ENCODE data around the gene BACH2.

DNA sequence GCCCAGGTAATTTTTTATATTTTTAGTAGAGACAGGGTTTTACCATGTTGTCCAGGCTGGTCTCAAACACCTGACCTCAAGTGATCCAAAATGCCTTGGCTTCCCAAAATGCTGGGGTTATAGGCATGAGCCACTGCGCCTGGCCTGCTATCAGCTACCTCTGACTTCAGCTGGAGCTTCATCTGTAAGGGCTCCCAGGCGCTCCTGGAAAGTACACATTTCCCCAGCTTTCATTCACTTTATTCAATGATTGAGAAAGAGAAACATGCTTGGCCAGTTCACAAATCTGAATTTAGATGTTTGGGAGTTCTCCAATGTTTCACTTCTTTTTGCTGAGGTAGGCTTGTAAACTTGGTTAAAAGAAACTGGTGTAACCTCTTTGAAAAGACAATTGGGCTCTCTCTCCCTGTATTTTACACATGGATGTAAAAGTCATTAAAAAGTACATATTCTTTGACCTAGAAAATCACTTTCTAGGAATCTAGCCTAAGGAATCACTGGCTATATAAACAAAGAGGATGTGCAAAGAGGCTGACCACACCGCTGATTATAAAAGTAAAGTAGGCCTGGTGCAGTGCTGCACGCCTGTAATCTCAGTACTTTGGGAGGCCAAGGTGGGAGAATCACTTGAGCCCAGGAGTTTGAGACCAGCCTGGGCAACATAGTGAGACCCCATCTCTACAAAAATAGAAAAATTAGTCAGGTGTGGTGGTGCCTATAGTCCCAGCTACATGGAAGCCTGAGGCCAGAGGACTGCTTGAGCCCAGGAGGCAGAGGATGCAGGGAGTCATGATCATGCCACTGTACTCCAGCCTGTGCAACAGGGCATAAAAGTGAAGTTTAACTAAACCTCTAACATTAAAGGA is 128.9 kb downstream of the BACH2 start:
- TF ChIP-seq POLR2A (IDR thresholded peaks at IDR 0.05) = no peak
- TF ChIP-seq, protein P1, sequence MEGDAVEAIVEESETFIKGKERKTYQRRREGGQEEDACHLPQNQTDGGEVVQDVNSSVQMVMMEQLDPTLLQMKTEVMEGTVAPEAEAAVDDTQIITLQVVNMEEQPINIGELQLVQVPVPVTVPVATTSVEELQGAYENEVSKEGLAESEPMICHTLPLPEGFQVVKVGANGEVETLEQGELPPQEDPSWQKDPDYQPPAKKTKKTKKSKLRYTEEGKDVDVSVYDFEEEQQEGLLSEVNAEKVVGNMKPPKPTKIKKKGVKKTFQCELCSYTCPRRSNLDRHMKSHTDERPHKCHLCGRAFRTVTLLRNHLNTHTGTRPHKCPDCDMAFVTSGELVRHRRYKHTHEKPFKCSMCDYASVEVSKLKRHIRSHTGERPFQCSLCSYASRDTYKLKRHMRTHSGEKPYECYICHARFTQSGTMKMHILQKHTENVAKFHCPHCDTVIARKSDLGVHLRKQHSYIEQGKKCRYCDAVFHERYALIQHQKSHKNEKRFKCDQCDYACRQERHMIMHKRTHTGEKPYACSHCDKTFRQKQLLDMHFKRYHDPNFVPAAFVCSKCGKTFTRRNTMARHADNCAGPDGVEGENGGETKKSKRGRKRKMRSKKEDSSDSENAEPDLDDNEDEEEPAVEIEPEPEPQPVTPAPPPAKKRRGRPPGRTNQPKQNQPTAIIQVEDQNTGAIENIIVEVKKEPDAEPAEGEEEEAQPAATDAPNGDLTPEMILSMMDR (IDR thresholded peaks at IDR 0.05 in 4 of 5, conservative IDR thresholded peaks at IDR 0.05 in 1 of 5) = no peak
